Testis (tissue), 3 donors: ENCODE results near the gene LCN15. TPM values are rescaled to one million over a fixed set of nuclear protein-coding genes. Genes with fewer than 3 reads are reported as not detected.

Experiments used
- DNase-seq: peaks from one replicate; pipeline ENCODE4 v3.0.0-alpha.2; 2019
- H3K27ac ChIP-seq, 2 donors: fragments of 200-600 bp; sonication (generic); one replicate each; pipeline ENCODE4 v1.5.1; 2019
- H3K27me3 ChIP-seq: fragments of 200-600 bp; sonication (generic); one replicate; pipeline ENCODE4 v1.5.1; 2019
- H3K36me3 ChIP-seq: fragments of 200-600 bp; sonication (generic); one replicate; pipeline ENCODE4 v1.5.1; 2017; ENCODE audit warnings: low read depth; ENCODE audit errors: missing control alignments
- H3K4me1 ChIP-seq: fragments of 200-600 bp; sonication (generic); one replicate; pipeline ENCODE4 v1.5.1; 2019
- H3K4me3 ChIP-seq, 2 donors: fragments of 200-600 bp; sonication (generic); one replicate each; pipeline ENCODE4 v1.5.1; 2017 to 2019
- H3K9me3 ChIP-seq: fragments of 200-600 bp; sonication (generic); one replicate; pipeline ENCODE4 v1.5.1; 2017
- CTCF ChIP-seq, 3 experiments: fragments of 450-650 bp in 2 of 3; fragments of 200-600 bp in 1 of 3; sonication (generic) in 1 of 3; IDR thresholded peaks; one replicate each; pipeline ENCODE4 v1.5.1; 2016 to 2019; ENCODE audit warnings: antibody characterized with exemption in 3 of 3, mild to moderate bottlenecking in 2 of 3, moderate library complexity in 1 of 3
- POLR2A ChIP-seq: fragments of 450-650 bp; IDR thresholded peaks from one replicate; pipeline ENCODE4 v1.6.1; 2017; ENCODE audit warnings: antibody characterized with exemption, mild to moderate bottlenecking, moderate library complexity
- WGBS, 2 donors: methylation state at CpG; one replicate each; pipeline ENCODE4 v1.1.5; 2018; 5-methylcytosine and 5-hydroxymethylcytosine counted together
- intact Hi-C: fragments of 100-400 bp; cut with DNase I; formaldehyde crosslinking; loops from one replicate; pipeline ENCODE4 v1.15.1; 2023; ENCODE audit warnings: low total_unique reads
- polyA plus RNA-seq: library from polyadenylated mRNA; stranded (reverse); fragments of 350-450 nt; fragmentation: Illumina TruSeq; extraction: RNeasy Lipid Tissue Mini Kit (QIAGEN cat#74804); gene quantifications from one replicate; pipeline ENCODE4 v1.2.3, GENCODE V29; 2014; ENCODE audit warnings: low read depth, low replicate concordance; ENCODE audit not compliant: insufficient read depth
- total RNA-seq, 2 donors: library from RNA; depleted of rRNA; stranded (reverse); fragments of >200 nt; gene quantifications; one replicate each; pipeline ENCODE4 v1.2.3, GENCODE V29; 2016

The LCN15 gene
- total and polyA plus RNA-seq, 3 donors from 2014 or later, result 0.41 to 0.68 TPM; not detected in 1

- Histone ChIP-seq H3K9me3 (no peaks in the 10 kb centered on the region), H3K36me3 (no peaks in the 10 kb centered on the region), H3K4me1 (peaks cover 26% of the 10 kb centered on the region), H3K4me3 (no peak overlapping the region), H3K27me3 (no peaks in the 10 kb centered on the region), H3K27ac (no peak overlapping the region)
- peak; percentile 45 to 63 (median 54) for TF ChIP-seq CTCF (IDR thresholded peaks at IDR 0.05)
- no peak for TF ChIP-seq POLR2A
- DNase-seq, result no peak
- WGBS, 2 donors, result 47 to 67% methylated on average over 9 of the region's 9 CpGs
- intact Hi-C loops, result no loop called here
Observed at GRCh38 chr9:136784249-136784996, 20.1 kb upstream of the LCN15 start.

- no peaks in the 10 kb centered on the region for H3K27me3 ChIP-seq
- intact Hi-C loops, result no loop called here
- 94 to 96% methylated on average over 3 of the region's 3 CpGs for WGBS, 2 donors
- H3K27ac ChIP-seq, result no peak overlapping the region
- no peak overlapping the region for H3K4me3 ChIP-seq
- no peaks in the 10 kb centered on the region for H3K9me3 ChIP-seq
- H3K4me1 ChIP-seq, result peaks cover 8% of the 10 kb centered on the region
- DNase-seq, result no peak
- TF ChIP-seq CTCF (IDR thresholded peaks at IDR 0.05) (no peak), POLR2A (no peak)
- no peaks in the 10 kb centered on the region for H3K36me3 ChIP-seq
Observed at GRCh38 chr9:136782452-136782851, 18.1 kb upstream of the LCN15 start.

- Histone ChIP-seq H3K9me3 (no peaks in the 10 kb centered on the region), H3K4me1 (peaks cover 5% of the 10 kb centered on the region), H3K4me3 (no peak overlapping the region), H3K27ac (no peak overlapping the region), H3K27me3 (no peaks in the 10 kb centered on the region), H3K36me3 (no peaks in the 10 kb centered on the region)
- intact Hi-C loops, result no loop called here
- no peak for DNase-seq
- no peak for TF ChIP-seq CTCF (IDR thresholded peaks at IDR 0.05)
- TF ChIP-seq POLR2A, result no peak
- 82 to 96% methylated on average over 5 of the region's 5 CpGs for WGBS, 2 donors
Observed at GRCh38 chr9:136779808-136780207, 15.5 kb upstream of the LCN15 start.

GRCh38 chr9:136777359-136777758 is 13.0 kb upstream of the LCN15 start:
- H3K4me3 ChIP-seq, result no peak overlapping the region
- no peak for DNase-seq
- intact Hi-C loops, result no loop called here
- H3K9me3 ChIP-seq, result no peaks in the 10 kb centered on the region
- 70 to 80% methylated on average over 12 to 14 of the region's 14 CpGs for WGBS, 2 donors
- TF ChIP-seq CTCF (IDR thresholded peaks at IDR 0.05), result no peak
- no peak for TF ChIP-seq POLR2A
- H3K36me3 ChIP-seq, result no peaks in the 10 kb centered on the region
- no peaks in the 10 kb centered on the region for H3K4me1 ChIP-seq
- no peaks in the 10 kb centered on the region for H3K27me3 ChIP-seq
- H3K27ac ChIP-seq, result no peak overlapping the region

GRCh38 chr9:136776947-136777346 is 12.6 kb upstream of the LCN15 start:
- intact Hi-C loops, result no loop called here
- 78 to 82% methylated on average over 7 of the region's 7 CpGs for WGBS, 2 donors
- TF ChIP-seq POLR2A (no peak), CTCF (IDR thresholded peaks at IDR 0.05) (no peak)
- no peak for DNase-seq
- H3K36me3 ChIP-seq, result no peaks in the 10 kb centered on the region
- H3K27ac ChIP-seq, result no peak overlapping the region
- no peaks in the 10 kb centered on the region for H3K27me3 ChIP-seq
- no peaks in the 10 kb centered on the region for H3K4me1 ChIP-seq
- no peak overlapping the region for H3K4me3 ChIP-seq
- H3K9me3 ChIP-seq, result no peaks in the 10 kb centered on the region
